Measurements from ENCODE around the gene ADAMTSL4.

The ADAMTSL4 gene

GRCh38 chr1:150514913-150515327 lies 34.3 kb upstream of the ADAMTSL4 start:
- no peaks in the 10 kb centered on the region for H4K20me1 ChIP-seq
- peaks cover 20% of the 10 kb centered on the region for H3K36me3 ChIP-seq
- TF ChIP-seq Cebpa-rat (IDR thresholded peaks at IDR 0.05), result no peak
- peak overlapping the region; percentile 71 for H3K4me3 ChIP-seq
- H3K9me3 ChIP-seq, result no peaks in the 10 kb centered on the region
- peak overlapping the region; percentile 62 for H3K9ac ChIP-seq
- peak overlapping the region; percentile 75 for H3K27ac ChIP-seq
- no peaks in the 10 kb centered on the region for H3K27me3 ChIP-seq
- H3K4me1 ChIP-seq, result peaks cover 73% of the 10 kb centered on the region
- peak overlapping the region; percentile 83 for H3K4me2 ChIP-seq

GRCh38 chr1:150515328-150516049 lies 33.7 kb upstream of the ADAMTSL4 start, which contains the start of gene FALEC:
Gene FALEC, plus strand, starts transcription at chr1:150515752.
- peaks cover 68% of the 10 kb centered on the region for H3K4me1 ChIP-seq
- no peaks in the 10 kb centered on the region for H3K9me3 ChIP-seq
- peak within 1 kb of the TSS; percentile 62 for H3K9ac ChIP-seq
- H4K20me1 ChIP-seq, result no peaks in the 10 kb centered on the region
- peak within 1 kb of the TSS; percentile 75 for H3K27ac ChIP-seq
- H3K4me3 ChIP-seq, result peak within 1 kb of the TSS; percentile 71
- TF ChIP-seq Cebpa-rat (IDR thresholded peaks at IDR 0.05), result no peak
- no peaks in the 10 kb centered on the region for H3K27me3 ChIP-seq
- peaks cover 20% of the 10 kb centered on the region for H3K36me3 ChIP-seq
- H3K4me2 ChIP-seq, result peak within 1 kb of the TSS; percentile 83

- Histone ChIP-seq H3K27ac (peak overlapping the region; percentile 75), H3K27me3 (no peaks in the 10 kb centered on the region), H3K4me3 (peak overlapping the region; percentile 71), H3K4me1 (peaks cover 61% of the 10 kb centered on the region), H3K9ac (peak overlapping the region; percentile 62), H3K4me2 (peak overlapping the region; percentile 83), H4K20me1 (no peaks in the 10 kb centered on the region), H3K36me3 (peaks cover 20% of the 10 kb centered on the region), H3K9me3 (no peaks in the 10 kb centered on the region)
- no peak for TF ChIP-seq Cebpa-rat (IDR thresholded peaks at IDR 0.05)
Observed at GRCh38 chr1:150516050-150516591, 33.1 kb upstream of the ADAMTSL4 start.

GRCh38 chr1:150516616-150517015 lies 32.6 kb upstream of the ADAMTSL4 start:
- Histone ChIP-seq H3K36me3 (peaks cover 16% of the 10 kb centered on the region), H3K4me2 (peak overlapping the region; percentile 83), H3K9ac (peak overlapping the region; percentile 62), H3K4me1 (peaks cover 56% of the 10 kb centered on the region), H3K27me3 (no peaks in the 10 kb centered on the region), H3K27ac (0 out of 2 replicates have a peak overlapping the region, but pooled peaks have one; percentile 75), H4K20me1 (no peaks in the 10 kb centered on the region), H3K9me3 (no peaks in the 10 kb centered on the region), H3K4me3 (peak overlapping the region; percentile 71)
- TF ChIP-seq Cebpa-rat (IDR thresholded peaks at IDR 0.05), result no peak

- Histone ChIP-seq H3K27me3 (no peaks in the 10 kb centered on the region), H3K4me3 (no peak overlapping the region), H3K4me2 (no peak overlapping the region), H3K36me3 (no peaks in the 10 kb centered on the region), H3K9ac (no peak overlapping the region), H3K4me1 (peaks cover 23% of the 10 kb centered on the region), H3K9me3 (no peaks in the 10 kb centered on the region), H4K20me1 (no peaks in the 10 kb centered on the region), H3K27ac (no peak overlapping the region)
- no peak for TF ChIP-seq Cebpa-rat (IDR thresholded peaks at IDR 0.05)
Observed at GRCh38 chr1:150521196-150521968, 27.8 kb upstream of the ADAMTSL4 start.

GRCh38 chr1:150525348-150525747 lies 23.9 kb upstream of the ADAMTSL4 start:
- Histone ChIP-seq H3K9me3 (no peaks in the 10 kb centered on the region), H4K20me1 (no peaks in the 10 kb centered on the region), H3K4me1 (peaks cover 8% of the 10 kb centered on the region), H3K36me3 (no peaks in the 10 kb centered on the region), H3K4me3 (no peak overlapping the region), H3K27me3 (no peaks in the 10 kb centered on the region), H3K9ac (no peak overlapping the region), H3K4me2 (no peak overlapping the region), H3K27ac (no peak overlapping the region)
- TF ChIP-seq Cebpa-rat (IDR thresholded peaks at IDR 0.05), result no peak

- H4K20me1 ChIP-seq, result no peaks in the 10 kb centered on the region
- no peak for TF ChIP-seq Cebpa-rat (IDR thresholded peaks at IDR 0.05)
- H3K9ac ChIP-seq, result no peak overlapping the region
- H3K4me3 ChIP-seq, result no peak overlapping the region
- H3K27me3 ChIP-seq, result no peaks in the 10 kb centered on the region
- no peaks in the 10 kb centered on the region for H3K36me3 ChIP-seq
- no peak overlapping the region for H3K27ac ChIP-seq
- H3K4me2 ChIP-seq, result no peak overlapping the region
- H3K4me1 ChIP-seq, result peaks cover 23% of the 10 kb centered on the region
- no peaks in the 10 kb centered on the region for H3K9me3 ChIP-seq
Observed at GRCh38 chr1:150528196-150528595, 21.0 kb upstream of the ADAMTSL4 start.

GRCh38 chr1:150529017-150529416 lies 20.2 kb upstream of the ADAMTSL4 start:
- H3K36me3 ChIP-seq, result no peaks in the 10 kb centered on the region
- no peak overlapping the region for H3K4me3 ChIP-seq
- H3K27me3 ChIP-seq, result no peaks in the 10 kb centered on the region
- H3K4me1 ChIP-seq, result peaks cover 15% of the 10 kb centered on the region
- H4K20me1 ChIP-seq, result no peaks in the 10 kb centered on the region
- no peak overlapping the region for H3K9ac ChIP-seq
- TF ChIP-seq Cebpa-rat (IDR thresholded peaks at IDR 0.05), result no peak
- H3K27ac ChIP-seq, result no peak overlapping the region
- H3K9me3 ChIP-seq, result no peaks in the 10 kb centered on the region
- H3K4me2 ChIP-seq, result no peak overlapping the region

GRCh38 chr1:150530491-150531159 lies 18.6 kb upstream of the ADAMTSL4 start:
- Histone ChIP-seq H3K27ac (no peak overlapping the region), H3K36me3 (no peaks in the 10 kb centered on the region), H3K4me1 (peaks cover 15% of the 10 kb centered on the region), H3K4me2 (no peak overlapping the region), H4K20me1 (no peaks in the 10 kb centered on the region), H3K9me3 (no peaks in the 10 kb centered on the region), H3K9ac (no peak overlapping the region), H3K27me3 (no peaks in the 10 kb centered on the region), H3K4me3 (no peak overlapping the region)
- TF ChIP-seq Cebpa-rat (IDR thresholded peaks at IDR 0.05), result no peak

Measured in BLaER1 (cell line).